ENCODE results near the gene TMUB1.

The TMUB1 gene

DNA sequence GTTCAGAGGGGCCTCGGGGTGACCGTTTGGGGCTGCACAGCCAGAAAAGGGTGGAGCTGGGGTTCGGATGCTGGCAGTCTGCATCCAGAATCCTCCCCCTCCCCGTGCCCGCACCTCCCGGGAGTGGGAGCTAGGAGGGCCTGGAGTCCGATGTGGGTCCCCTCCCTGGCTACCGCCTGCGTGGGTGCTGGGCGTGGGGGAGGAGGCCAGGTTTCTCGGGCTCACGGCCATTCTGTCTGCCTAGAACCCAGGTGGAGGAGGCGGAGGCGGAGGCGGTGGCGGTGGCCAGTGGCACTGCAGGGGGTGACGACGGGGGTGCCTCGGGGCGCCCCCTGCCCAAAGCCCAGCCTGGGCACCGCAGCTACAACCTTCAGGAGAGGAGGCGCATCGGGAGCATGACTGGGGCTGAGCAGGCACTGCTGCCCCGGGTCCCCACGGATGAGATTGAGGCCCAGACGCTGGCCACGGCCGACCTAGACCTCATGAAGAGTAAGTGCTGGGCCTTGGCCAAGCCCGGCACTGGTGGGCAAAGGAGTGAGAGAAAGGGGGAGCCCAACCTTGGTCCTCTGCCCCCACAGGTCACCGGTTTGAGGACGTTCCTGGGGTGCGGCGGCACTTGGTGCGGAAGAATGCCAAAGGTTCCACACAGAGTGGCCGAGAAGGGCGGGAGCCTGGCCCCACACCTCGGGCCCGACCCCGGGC lies 16.9 kb downstream of the TMUB1 start:
- DNase-seq = no peak

DNA sequence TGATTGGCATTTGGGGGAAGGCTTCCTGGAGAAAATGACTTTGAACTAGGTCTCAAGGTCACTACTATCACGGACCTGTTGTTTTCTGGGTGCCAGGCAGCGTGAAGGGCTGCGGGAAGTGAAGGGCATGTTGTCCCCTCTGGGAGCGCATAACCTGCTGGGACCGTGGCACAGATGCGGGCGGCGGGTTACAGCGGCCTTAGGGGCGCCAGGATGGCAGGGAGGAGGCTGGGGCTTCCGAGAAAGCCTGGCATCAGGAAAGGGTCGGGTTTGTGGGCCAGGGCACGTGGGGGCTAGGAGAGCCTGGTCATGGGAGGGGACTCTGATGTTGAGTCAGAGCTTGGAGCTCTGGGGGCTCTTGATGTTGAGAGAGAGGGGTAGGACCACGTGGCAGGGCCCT lies 17.8 kb downstream of the TMUB1 start:
- no peak for DNase-seq

DNA sequence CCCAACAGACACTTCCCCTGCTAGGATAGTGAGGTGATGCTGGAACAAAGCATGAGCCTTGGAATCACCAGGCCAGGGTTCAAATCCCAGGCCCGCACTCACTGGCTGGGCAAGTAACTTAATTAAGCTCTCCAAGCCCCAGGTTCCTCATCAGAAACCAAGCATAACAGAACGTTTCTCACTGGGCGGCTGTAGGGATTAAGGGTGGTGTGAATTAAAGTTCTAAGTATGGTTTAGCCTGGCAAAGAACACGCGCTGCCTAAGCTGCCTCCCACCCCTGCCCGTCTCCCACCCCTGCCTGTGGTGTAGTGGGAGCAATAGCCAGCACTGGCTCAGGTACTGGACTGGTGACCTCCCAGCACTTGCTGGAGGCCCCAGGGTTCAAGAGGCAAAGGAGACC lies 18.3 kb downstream of the TMUB1 start:
- DNase-seq = no peak

DNA sequence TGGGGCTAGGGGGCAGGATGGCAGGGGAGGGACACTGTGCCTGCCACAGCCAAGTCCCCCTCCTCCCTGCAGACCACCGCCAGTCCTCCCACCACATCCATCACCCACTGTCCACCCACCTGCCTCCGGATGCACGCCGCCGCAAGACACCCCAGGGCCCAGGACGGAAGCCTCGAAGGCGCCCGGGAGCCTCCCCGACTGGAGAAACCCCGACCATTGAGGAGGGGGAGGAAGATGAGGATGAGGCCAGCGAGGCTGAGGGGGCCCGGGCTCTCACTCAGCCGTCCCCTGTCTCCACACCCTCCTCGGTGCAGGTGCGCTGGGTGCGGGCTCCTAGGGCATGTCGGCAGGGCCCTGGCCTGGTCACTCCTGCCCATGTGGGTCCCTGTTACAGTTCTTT lies 18.8 kb downstream of the TMUB1 start:
- no peak for DNase-seq

DNA sequence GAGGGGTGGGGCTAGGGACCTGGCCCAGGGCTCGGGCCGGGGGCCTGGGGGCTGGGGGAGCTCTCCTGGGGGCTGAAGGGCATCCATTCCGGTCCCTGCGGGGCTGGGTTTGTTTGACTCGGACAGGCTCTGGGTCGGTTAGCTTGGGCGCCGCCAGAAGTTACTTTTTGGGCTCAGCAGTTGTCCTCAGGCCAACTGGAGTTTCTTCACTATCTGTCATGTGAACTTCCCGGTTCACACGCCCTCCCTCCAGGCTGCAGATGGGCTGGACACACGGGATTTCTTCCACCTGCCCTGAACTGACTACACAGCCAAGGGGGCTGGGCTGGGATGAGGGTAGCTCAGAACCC lies 20.1 kb downstream of the TMUB1 start:
- DNase-seq = no peak

DNA sequence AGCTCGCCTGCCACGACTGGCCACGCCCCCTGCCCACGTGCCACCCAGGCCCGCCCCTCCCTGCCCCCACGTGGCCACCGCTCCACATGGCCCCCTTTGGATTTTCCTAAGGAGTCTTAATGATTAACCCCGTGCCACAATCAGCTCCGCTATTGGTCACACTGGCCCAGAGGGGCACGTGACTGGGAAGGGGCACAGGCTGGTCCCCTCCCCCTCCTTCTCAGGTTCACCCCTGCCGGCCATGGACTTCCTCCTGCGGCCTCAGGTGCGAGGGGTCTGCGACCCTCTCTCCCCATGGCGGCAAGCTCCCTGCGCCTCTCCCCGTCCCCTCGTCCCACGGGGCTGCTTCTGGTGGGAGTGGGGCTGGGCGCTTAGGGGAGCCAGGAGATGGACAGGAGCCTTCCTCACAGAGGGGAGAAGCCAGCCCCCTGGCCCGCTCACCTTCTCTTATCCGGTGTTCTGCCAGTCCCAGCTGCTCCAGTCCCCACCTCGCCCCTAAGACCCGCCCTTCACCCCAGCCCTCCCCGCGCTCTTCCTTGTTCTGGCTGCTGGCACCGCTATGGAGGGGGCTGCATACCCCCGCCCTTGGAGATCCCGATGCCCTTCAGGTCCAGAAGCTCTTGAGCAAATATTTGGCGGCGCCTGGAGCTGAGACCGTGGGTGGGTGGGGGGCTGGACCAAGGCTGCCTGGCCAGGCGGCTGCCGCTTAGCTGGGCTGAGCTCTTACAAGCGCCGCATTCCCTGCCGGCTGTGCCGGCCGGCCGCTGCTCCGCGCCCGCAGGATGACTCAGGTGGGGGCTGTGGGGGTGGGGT lies 20.7 kb downstream of the TMUB1 start:
- no peak for DNase-seq

DNA sequence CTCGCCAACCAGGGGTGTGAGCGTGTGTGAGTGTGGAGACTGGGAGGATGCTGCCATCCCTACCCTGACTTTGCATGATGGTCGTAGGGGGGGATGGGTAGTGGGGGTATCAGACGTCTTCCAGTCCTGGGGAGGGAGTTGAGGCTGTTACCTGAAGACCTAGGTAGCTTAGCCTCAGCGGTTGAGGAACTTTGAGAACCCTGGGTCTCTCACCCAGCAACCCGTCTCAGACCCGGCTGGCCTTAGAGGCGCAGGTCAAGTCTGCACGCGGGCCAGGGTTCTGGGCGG lies 21.2 kb downstream of the TMUB1 start:
- no peak for DNase-seq

DNA sequence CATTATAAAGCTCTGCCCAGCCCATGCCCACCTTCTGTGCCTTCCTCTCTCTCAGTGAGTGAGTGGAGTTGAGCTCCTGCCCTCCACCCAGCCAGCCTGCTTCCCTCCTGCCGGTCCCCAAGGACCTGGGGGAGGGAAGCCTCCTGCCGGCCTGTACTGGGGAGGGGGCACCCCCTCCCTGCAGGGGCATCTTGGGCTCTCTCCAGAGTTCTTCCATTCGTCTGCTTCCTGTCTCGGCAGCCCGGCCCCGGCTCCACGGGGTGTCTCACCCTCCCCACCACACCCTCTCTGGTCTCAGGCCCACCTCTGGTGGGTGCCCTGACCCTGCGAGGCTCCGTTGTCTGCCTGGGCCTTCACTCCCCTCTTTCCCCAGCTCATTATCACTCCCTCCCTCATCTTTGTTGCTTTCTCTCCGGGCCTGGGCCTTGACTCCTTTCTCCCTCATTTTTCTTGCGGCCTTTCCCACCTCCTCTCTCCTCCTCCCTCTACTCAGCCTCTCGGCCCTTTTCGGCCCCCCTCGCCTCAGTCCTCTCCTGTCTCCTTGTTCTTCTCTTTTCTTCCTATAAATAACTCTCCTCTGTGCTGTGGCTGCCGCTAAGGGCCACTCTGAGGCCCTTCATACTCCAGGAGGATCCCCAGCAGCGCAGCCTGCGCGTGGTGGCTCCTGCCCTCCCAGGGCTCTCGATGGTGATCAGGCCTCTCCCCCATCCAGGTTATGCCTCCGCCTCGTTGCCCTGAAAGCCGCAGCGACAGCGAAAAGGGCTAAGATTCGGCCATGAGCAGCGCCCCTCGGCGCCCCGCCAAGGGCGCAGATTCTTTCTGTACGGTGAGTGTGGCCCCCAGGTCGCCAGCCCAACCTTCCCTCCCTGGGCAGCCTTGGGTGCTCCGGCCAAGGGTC lies 21.8 kb downstream of the TMUB1 start:
- no peak for DNase-seq

DNA sequence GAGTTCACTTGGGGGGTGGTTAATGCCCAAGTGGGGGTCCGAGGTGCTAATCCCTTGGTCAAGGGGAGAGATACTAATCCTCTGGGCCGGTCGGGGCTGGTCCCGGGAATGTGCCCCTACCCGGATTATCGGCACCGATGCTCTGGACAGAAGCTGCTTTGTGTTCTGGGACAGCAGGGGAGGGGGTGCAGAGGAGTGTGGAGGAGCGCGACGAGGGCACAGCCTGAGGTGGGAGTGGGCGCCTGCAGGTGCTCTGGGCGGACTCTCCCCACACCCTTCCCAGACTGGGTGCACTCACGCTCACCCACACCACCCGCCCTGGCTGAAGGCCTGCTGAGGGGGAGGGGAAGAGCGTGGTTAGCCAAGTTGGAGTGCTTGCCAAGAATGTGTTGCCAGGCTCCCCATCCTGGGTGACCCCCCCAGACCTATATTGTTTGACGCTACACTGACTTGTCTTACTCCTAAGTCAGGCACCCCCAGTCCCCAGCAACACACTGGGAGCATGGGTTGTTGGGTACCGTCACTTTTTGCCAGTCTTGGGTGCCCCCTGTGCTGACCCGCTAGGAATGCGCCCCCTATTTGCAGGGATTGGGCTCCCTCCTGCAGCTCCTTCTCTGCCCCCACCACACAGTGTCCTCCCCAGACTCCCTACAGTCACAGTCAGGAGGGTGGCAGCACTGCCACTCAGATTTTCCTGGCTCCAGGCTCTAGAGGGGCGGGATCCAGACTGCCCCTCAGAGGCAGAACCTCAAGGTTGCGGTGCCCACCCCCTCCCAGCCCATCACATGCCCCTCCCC lies 22.7 kb downstream of the TMUB1 start:
- peak; percentile 65 for DNase-seq

DNA sequence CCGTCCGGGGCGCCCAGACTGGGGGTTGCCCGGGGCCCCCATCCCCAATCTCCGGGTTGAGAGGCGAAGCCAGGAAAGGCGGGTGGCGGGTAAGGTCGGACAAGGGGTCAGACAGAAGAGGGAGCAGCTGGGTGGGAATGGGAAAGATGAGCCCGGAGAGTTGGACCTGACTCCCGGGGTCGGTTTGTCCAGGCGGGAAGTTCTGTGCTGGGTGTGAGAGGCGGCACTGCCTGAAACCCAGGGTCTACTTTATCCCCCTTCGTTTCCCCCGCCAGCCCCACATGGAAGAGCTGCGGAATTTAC lies 23.2 kb downstream of the TMUB1 start:
- no peak for DNase-seq

DNA sequence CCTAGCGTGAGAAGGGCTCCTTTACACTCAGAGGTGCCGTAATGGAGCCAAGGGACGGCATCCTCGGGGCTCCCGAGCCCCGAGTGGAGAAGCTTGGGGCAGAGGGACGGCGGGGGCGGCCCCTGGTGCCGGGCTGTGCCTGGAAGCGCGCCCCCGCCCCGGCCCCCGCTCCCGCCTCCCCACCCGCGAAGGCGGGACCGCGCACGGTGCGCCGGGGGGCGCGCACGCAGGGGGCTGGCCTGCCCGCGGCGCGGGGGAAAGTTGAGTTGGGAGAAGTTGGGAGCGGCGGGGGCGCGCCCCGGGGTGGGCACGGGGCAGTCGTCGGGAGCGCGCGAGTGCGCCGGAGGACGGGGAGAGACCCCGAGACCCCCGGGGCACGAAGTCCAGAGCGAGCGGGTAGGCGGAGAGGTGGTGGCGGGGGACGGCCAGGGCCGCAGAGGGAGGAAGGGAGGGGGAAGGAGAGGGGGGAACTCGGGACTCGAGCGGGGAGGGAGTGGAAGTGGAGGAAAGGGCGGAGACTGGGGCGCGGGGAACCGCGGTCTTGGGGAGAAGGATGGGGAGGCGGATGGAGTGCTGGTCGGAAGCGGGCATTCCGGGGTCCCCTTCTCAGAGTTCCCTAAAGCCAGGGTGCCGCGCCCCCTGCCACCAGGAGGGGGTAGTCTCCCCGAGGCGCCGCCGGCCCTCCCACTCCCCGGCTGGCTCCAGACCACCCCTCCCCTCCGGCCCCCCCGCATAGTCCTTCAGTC lies 23.8 kb downstream of the TMUB1 start, which contains the start of gene SLC4A2:
SLC4A2 (plus strand) TSS at position 223 of the 746 bp plus-strand sequence. CDS start 2,399 bp downstream, outside the sequence.
- DNase-seq = peak; percentile 89

DNA sequence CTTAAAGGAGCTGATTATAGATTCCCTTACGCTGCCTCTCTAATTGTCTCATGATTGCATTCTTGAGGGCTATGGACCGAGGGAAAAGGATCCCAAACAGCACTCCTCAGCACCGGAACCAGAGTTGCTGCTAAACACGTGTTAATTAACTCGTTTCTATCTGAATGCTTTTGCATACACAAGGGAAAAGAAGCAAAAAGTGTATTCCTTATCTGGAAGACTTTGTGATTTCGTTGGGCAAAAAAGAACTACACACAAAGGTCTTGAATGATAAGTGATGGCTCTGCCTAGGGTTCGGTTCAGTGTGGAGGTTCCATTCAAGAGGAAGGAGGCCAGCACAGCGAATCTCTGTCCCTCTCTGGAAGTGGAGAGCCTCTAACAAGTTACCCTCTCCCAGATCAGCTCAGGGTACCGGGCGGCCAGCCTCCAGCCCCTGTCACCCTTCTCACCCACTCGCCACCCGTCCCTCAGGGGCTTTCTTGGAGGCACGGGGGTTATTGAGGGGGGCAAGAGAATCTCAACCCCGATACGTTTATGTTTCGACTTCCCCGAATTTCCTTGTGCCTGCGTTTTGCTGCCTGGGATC lies 24.4 kb downstream of the TMUB1 start:
- no peak for DNase-seq

DNA sequence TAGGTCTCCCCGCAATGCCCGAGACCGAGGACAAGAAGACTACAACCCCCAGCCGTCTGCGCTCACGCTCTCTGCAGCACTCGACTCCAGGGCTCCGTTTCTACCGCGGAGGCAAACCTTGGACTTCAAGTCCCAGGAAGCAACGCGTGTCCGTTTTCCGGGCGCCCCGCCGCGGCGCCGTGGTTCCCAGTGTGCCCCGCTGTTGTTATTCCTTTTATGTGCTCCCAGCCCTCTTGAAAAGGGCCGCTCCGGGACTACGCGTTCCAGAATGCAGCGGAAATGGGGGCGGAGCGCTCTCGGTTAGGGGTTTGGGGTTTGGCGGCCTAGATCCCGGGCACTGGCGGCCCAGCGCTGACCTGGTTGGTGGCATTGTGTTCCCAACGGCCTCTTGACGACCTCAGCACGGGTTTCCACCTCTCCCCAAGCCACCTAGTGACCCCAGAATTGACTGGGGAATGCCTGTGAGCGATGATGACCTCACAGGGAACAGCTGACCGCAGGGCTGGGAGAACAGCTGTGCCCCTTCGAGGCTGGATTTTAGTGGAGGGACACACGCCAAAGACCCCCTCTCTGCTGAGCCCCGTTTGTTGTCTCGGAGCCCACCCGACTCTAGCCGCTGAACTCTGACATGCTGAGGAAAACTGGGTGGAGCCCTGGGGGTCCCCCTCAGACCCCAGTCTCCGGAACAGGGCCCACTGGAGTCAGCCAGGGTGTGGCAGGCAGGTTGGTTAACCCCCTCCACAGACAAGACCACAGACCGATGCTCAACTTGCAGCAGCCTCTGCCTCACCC lies 25.1 kb downstream of the TMUB1 start:
- peak; percentile 95 for DNase-seq

DNA sequence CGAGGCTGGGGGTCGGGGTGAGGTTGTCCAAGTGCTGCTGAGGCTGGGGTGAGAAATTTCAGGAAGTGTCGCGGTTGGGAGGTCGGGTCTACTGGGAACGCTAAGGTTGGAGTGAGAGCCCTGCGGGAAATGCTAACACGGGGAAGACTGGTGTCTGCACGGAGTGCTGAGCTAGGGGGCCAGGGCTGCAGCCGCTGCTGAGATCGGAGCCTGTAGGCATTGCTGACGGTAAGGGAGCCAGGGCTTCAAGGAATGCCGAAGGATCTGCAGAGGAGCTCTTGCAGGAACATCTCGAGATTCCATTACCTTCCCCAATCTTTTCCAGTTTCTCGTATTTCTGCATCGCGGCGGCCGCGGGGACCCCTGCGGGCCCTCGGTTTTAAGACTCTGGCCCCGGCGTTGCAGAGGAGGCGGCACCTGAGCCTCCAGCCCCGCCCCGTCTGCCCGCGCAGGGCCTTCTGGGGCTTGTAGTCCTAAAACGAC lies 25.7 kb downstream of the TMUB1 start, which contains the start of gene CDK5:
CDK5 (minus strand) TSS at position 392 of the 483 bp plus-strand sequence; CDS start at position 343, 49 bp downstream.
- no peak for DNase-seq

DNA sequence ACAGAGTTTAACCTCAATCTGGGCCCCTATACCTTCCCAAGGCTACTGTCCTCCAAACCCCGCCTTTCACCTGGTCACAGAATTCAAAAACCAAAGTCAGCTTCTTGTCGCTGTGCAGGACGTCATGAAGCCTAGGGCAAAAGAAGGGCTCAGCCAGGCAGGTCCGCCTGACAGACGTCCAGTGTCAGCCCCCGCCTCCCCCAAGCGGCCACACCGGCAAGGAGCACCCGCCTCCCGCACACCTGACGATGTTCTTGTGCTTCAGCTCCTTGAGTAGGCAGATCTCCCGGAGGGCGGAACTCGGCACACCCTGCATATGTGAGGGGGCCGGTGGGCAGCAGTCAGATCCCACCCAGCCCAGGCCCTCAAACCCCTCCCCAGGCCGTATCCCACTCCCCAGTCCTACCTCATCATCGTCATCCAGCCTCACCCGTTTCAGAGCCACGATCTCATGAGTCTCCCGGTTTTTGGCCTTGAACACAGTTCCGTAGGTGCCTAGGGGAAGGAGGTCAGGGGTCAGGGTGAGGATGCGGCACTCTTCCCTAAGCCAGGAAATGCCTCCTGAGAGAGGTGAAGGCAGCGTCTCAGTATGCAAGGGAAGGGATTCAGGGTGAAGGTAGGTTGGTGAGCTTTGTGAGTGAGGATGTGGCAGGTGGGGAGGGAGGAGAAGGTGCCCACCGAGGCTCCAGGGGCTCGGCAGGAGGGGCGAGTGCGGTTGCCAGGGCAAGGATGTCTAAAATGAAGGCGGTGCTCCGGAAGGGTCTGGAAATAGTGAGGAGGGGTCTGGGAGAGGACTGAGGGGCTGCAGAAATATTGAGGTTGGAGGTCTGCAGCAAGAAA lies 26.4 kb downstream of the TMUB1 start:
- DNase-seq = no peak

DNA sequence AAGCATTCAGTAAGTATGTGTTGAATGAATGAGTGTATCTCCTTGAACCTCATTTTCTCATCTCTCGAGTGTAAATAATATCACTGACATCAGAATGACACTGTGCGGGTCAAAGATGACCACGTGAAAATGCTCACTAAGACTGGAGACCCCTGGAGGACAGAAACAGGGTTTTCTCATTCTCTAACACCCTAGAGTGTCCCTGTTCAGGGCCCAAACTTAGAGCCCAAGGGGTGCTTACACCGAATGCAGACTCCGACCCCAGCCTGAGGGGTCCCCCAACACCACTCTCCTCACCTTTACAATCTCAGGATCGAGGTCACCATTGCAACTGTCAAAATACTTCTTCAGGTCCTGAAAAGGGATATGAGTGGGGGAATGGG lies 27.0 kb downstream of the TMUB1 start:
- no peak for DNase-seq

DNA sequence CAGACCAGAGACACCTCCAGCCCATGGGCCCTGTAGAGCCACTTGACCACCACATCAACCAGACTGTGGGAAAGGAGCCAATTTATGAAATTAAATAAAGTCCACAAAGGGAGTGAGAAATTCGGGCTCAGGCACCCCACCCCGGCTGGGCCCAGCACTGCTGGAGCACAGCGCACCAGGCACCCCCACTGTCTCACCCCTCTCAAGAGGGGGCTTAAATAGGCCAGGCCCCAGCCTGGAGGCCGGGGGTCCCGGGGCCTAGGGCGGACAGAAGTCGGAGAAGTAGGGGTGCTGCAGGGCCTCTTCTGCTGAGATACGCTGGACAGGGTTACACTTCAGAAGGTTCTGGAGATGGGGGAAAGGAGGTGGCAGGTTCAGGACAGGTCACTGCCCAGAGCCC lies 29.5 kb downstream of the TMUB1 start:
- DNase-seq = no peak

DNA sequence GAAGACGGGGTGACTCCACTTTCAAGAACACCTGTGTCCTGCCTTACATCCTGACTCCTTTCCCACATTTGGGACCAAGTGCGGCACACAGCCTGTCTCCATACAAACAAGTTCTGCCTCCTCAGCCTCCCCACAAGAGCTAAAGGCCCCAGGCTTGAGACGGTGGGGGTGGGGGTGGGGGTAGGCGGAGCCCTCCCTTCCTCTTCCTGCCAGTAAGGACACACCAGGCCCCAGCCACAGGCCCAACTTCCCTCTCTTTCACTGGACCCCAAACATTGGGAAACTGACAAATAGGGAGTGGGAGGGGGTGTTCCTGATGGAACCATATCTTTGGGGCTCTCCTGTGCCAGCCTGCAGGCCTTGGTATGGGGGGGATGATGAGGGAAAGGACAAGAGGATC lies 30.2 kb downstream of the TMUB1 start:
- DNase-seq = no peak

DNA sequence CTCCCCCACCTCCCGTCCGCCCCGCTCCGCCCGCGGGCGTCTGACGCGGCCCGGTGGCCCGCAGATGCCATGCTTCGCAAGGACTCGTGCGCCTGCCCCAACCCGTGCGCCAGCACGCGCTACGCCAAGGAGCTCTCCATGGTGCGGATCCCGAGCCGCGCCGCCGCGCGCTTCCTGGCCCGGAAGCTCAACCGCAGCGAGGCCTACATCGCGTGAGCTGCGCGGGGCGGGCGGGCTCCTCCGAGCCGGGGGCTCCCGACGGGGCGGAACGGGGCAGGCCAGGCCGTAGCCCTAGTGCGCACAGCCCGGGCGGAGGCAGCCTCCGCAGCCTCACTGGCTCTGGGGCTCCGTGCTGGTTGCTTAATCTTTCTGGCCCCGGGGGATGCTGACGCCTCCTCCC lies 32.2 kb downstream of the TMUB1 start:
- peak; percentile 81 for DNase-seq

Data from activated CD8-positive, alpha-beta memory T cell treated with anti-CD3 and anti-CD28 coated beads for 24 hours (primary cell).